GM12892 (cell line): Measurements from ENCODE around the gene KLHL40.

Experiments
- DNase-seq: peaks from one replicate; pipeline ENCODE4 v3.0.0; 2011; ENCODE audit not compliant: insufficient read length
- FAIRE-seq: peaks from 2 replicates; lab custom pipeline; 2011; peaks lifted over from hg19 to GRCh38; lab: Jason Lieb, UNC
- POLR2A ChIP-seq: IDR thresholded peaks from 2 replicates; pipeline ENCODE4 v1.6.1; 2011; ENCODE audit warnings: low read depth, low read length, control low read depth
- POLR2AphosphoS5 ChIP-seq: IDR thresholded peaks from 2 replicates; pipeline ENCODE4 v1.6.1; 2011; ENCODE audit warnings: low read depth, low read length, control low read depth
- TAF1 ChIP-seq: IDR thresholded peaks from 2 replicates; pipeline ENCODE4 v1.6.1; 2011; ENCODE audit warnings: low read depth, mild to moderate bottlenecking, control low read depth, low read length, borderline replicate concordance

KLHL40 gene

GRCh38 chr3:42704136-42704841, 19.0 kb downstream of the KLHL40 start:
- FAIRE-seq: no peak
- DNase-seq: no peak
- TF ChIP-seq POLR2A (no peak), POLR2AphosphoS5 (no peak), TAF1 (no peak)

- DNase-seq (no peak), FAIRE-seq (no peak)
These were observed 19.9 kb downstream of the KLHL40 start for GRCh38 chr3:42705058-42705767.

GRCh38 chr3:42705962-42706585, 20.7 kb downstream of the KLHL40 start:
- FAIRE-seq: no peak

More at GRCh38 chr3:42705058-42705767, 19.9 kb downstream of the KLHL40 start:
- TF ChIP-seq TAF1 (no peak), POLR2AphosphoS5 (no peak), POLR2A (no peak)

GRCh38 chr3:42706721-42707619, 21.6 kb downstream of the KLHL40 start:
- no peak for TF ChIP-seq POLR2A
- no peak for TF ChIP-seq POLR2AphosphoS5
- no peak for TF ChIP-seq TAF1
- DNase-seq (peak; percentile 2), FAIRE-seq (no peak)

More at GRCh38 chr3:42705962-42706585, 20.7 kb downstream of the KLHL40 start:
- no peak for TF ChIP-seq POLR2A
- no peak for DNase-seq

GRCh38 chr3:42707620-42708355, 22.5 kb downstream of the KLHL40 start:
- DNase-seq: peak; percentile 6
- TF ChIP-seq POLR2AphosphoS5 (no peak), TAF1 (no peak), POLR2A (no peak)
- no peak for FAIRE-seq

GRCh38 chr3:42708611-42709151, 23.3 kb downstream of the KLHL40 start:
- TF ChIP-seq POLR2AphosphoS5 (no peak), TAF1 (no peak), POLR2A (no peak)
- FAIRE-seq (no peak), DNase-seq (peak; percentile 5)

GRCh38 chr3:42709621-42710020, 24.3 kb downstream of the KLHL40 start:
- FAIRE-seq (no peak), DNase-seq (peak; percentile 5)
- no peak for TF ChIP-seq POLR2AphosphoS5

GRCh38 chr3:42710323-42711021, 25.1 kb downstream of the KLHL40 start:
- TF ChIP-seq TAF1: no peak
- TF ChIP-seq POLR2AphosphoS5: no peak
- no peak for TF ChIP-seq POLR2A
- DNase-seq (no peak), FAIRE-seq (no peak)

GRCh38 chr3:42711491-42712343, 26.4 kb downstream of the KLHL40 start:
- DNase-seq: no peak
- no peak for FAIRE-seq
- no peak for TF ChIP-seq POLR2A
- TF ChIP-seq POLR2AphosphoS5: no peak
- no peak for TF ChIP-seq TAF1
